GM10266 (cell line): ENCODE data around the gene DNA2.
"Not testable (repeated sequence)": the region's sequence is repeated elsewhere in the genome, so short reads cannot be mapped to it uniquely, and the experiment has no call there.

Experiments
- DNase-seq: peaks from one replicate; pipeline ENCODE4 v3.0.0; 2012; ENCODE audit errors: extremely low spot score
- CTCF ChIP-seq: IDR thresholded peaks from 2 replicates; pipeline ENCODE4 v1.5.1; 2012; ENCODE audit warnings: mild to moderate bottlenecking, low read depth; ENCODE audit not compliant: control insufficient read depth, insufficient read depth; ENCODE audit errors: missing control alignments

DNA2 gene

GRCh38 chr10:68470300-68470699 is 1.5 kb downstream of the DNA2 start:
- no peak for DNase-seq
- TF ChIP-seq CTCF: no peak

GRCh38 chr10:68469838-68470237 is 1.9 kb downstream of the DNA2 start:
- DNase-seq: no peak
- no peak for TF ChIP-seq CTCF

- not testable (repeated sequence) for DNase-seq
Observed at GRCh38 chr10:68464729-68465128, 7.0 kb downstream of the DNA2 start.

- DNase-seq: no peak
- no peak for TF ChIP-seq CTCF
Observed at GRCh38 chr10:68463365-68464093, 8.2 kb downstream of the DNA2 start.

- no peak for TF ChIP-seq CTCF
Observed at GRCh38 chr10:68462536-68462935, 9.2 kb downstream of the DNA2 start.

GRCh38 chr10:68461032-68461431 is 10.7 kb downstream of the DNA2 start:
- no peak for TF ChIP-seq CTCF
- DNase-seq: no peak

More at GRCh38 chr10:68462536-68462935, 9.2 kb downstream of the DNA2 start:
- no peak for DNase-seq

- not testable (repeated sequence) for DNase-seq
Observed at GRCh38 chr10:68449698-68450097, 22.1 kb downstream of the DNA2 start.

GRCh38 chr10:68446179-68446578 is 25.6 kb downstream of the DNA2 start:
- no peak for TF ChIP-seq CTCF

More at GRCh38 chr10:68446179-68446578, 25.6 kb downstream of the DNA2 start:
- DNase-seq: no peak
